SK-N-SH (cell line): ENCODE data around the gene CSHL1. TPM values are rescaled to one million over a fixed set of nuclear protein-coding genes. Genes with fewer than 3 reads are reported as not detected.

Experiments used
- CTCF ChIA-PET: fragments of 300-600, 350-600 bp; formaldehyde crosslinking; extraction: SDS; loops from one replicate; lab custom pipeline; 2021; lab: Yijun Ruan, JAX
- POLR2A ChIA-PET: fragments of 350-600 bp; sonication (Branson Sonifier 250); formaldehyde crosslinking; extraction: SDS; loops from one replicate; lab custom pipeline; 2020; ENCODE audit warnings: antibody characterized with exemption, inconsistent platforms; lab: Yijun Ruan, JAX
- DNase-seq: peaks from one replicate; pipeline ENCODE4 v3.0.0; 2012
- H2AFZ ChIP-seq: fragments of 200-600 bp; sonication (generic); 2 replicates; pipeline ENCODE4 v1.8.1; 2016; ENCODE audit warnings: antibody characterized with exemption, mild to moderate bottlenecking, low read depth
- H3F3A ChIP-seq: fragments of 200-600 bp; sonication (generic); replicated peaks from 2 replicates; pipeline ENCODE3; 2016; ENCODE audit warnings: antibody characterized with exemption, mild to moderate bottlenecking; ENCODE audit not compliant: insufficient read depth
- H3K27ac ChIP-seq, 2 experiments: fragments of 200-500 bp in 1 of 2; fragments of 200-600 bp in 1 of 2; sonication (Bioruptor generic) in 1 of 2; sonication (generic), shearing (Covaris generic) in 1 of 2; 2 replicates each; pipeline versions ENCODE4 v1.5.1 to v1.6.1; 2014 to 2016; ENCODE audit warnings: low read depth in 2 of 2, inconsistent platforms in 1 of 2, low read length in 1 of 2, mild to moderate bottlenecking in 1 of 2, mixed read lengths in 1 of 2
- H3K27me3 ChIP-seq: fragments of 200-600 bp; sonication (generic), shearing (Covaris generic); 2 replicates; pipeline ENCODE4 v1.6.1; 2016; ENCODE audit warnings: mixed run types; ENCODE audit not compliant: insufficient read depth
- H3K36me3 ChIP-seq, 2 experiments: fragments of 200-500 bp in 1 of 2; fragments of 200-600 bp in 1 of 2; sonication (Bioruptor generic) in 1 of 2; sonication (generic) in 1 of 2; replicated peaks in 1 of 2; 2 replicates each; pipeline versions ENCODE3 to v1.5.1; 2014 to 2016; ENCODE audit warnings: low read length in 1 of 2, mild to moderate bottlenecking in 1 of 2; ENCODE audit not compliant: insufficient read depth in 2 of 2, control insufficient read depth in 1 of 2
- H3K4me1 ChIP-seq, 2 experiments: fragments of 200-500 bp in 1 of 2; fragments of 200-600 bp in 1 of 2; sonication (Bioruptor generic) in 1 of 2; sonication (generic), shearing (Covaris generic) in 1 of 2; 2 replicates each; pipeline versions ENCODE4 v1.5.1 to v1.6.1; 2014 to 2016; ENCODE audit warnings: low read depth in 1 of 2, low read length in 1 of 2, mixed run types in 1 of 2; ENCODE audit not compliant: insufficient read depth in 2 of 2, control insufficient read depth in 1 of 2
- H3K4me2 ChIP-seq: fragments of 200-600 bp; sonication (generic), shearing (Covaris generic); 2 replicates; pipeline ENCODE4 v1.6.1; 2017; ENCODE audit warnings: mixed run types
- H3K4me3 ChIP-seq, 2 experiments: fragments of 200-500 bp in 1 of 2; fragments of 200-600 bp in 1 of 2; sonication (Bioruptor generic) in 1 of 2; sonication (generic), shearing (Covaris generic) in 1 of 2; 2 replicates each; pipeline versions ENCODE4 v1.5.1 to v1.8.1; 2014 to 2016; ENCODE audit warnings: low read depth in 2 of 2, inconsistent platforms in 1 of 2, low read length in 1 of 2, mild to moderate bottlenecking in 1 of 2, mixed read lengths in 1 of 2, moderate library complexity in 1 of 2
- H3K79me2 ChIP-seq: fragments of 200-600 bp; sonication (generic); 2 replicates; pipeline ENCODE4 v1.8.1; 2017; ENCODE audit warnings: mild to moderate bottlenecking; ENCODE audit not compliant: insufficient read depth
- H3K9ac ChIP-seq: fragments of 200-600 bp; sonication (generic); 2 replicates; pipeline ENCODE4 v1.6.1; 2017; ENCODE audit warnings: mixed run types
- H3K9me2 ChIP-seq: fragments of 200-600 bp; sonication (generic); 2 replicates; pipeline ENCODE4 v1.6.1; 2017; ENCODE audit warnings: mixed run types
- H3K9me3 ChIP-seq: fragments of 200-600 bp; sonication (generic); 2 replicates; pipeline ENCODE4 v1.6.1; 2017; ENCODE audit warnings: mixed run types, mild to moderate bottlenecking, moderate library complexity
- H4K20me1 ChIP-seq: fragments of 200-600 bp; sonication (generic); 2 replicates; pipeline ENCODE4 v1.6.1; 2017; ENCODE audit warnings: mild to moderate bottlenecking, mixed run types; ENCODE audit not compliant: insufficient read depth
- CHD2 ChIP-seq: fragments of 150-350 bp; IDR thresholded peaks from 2 replicates; pipeline ENCODE4 v1.6.1; 2018; ENCODE audit warnings: low read length; ENCODE audit not compliant: partially characterized antibody
- EZH2phosphoT487 ChIP-seq: fragments of 200-600 bp; sonication (generic); IDR thresholded peaks from 2 replicates; pipeline ENCODE4 v1.6.1; 2017; ENCODE audit warnings: low read depth, mixed run types, mild to moderate bottlenecking, antibody characterized with exemption, moderate library complexity, borderline replicate concordance
- FOSL2 ChIP-seq: IDR thresholded peaks from 2 replicates; pipeline ENCODE4 v1.4.0; 2012; ENCODE audit warnings: low read depth, mild to moderate bottlenecking, moderate library complexity, borderline replicate concordance
- GATA2 ChIP-seq: sonication (generic); formaldehyde crosslinking; IDR thresholded peaks from 2 replicates; pipeline ENCODE4 v1.5.0; 2020; ENCODE audit warnings: mild to moderate bottlenecking, missing genetic modification reagents
- JUND ChIP-seq: IDR thresholded peaks from 2 replicates; pipeline ENCODE4 v1.4.0; 2012
- MXI1 ChIP-seq: IDR thresholded peaks from 2 replicates; pipeline ENCODE4 v1.6.1; 2012; ENCODE audit warnings: mild to moderate bottlenecking, low read depth, low read length, improper control_type of control experiment
- NRF1 ChIP-seq: IDR thresholded peaks from 2 replicates; pipeline ENCODE4 v1.6.1; 2012; ENCODE audit warnings: low read depth, mild to moderate bottlenecking, low read length
- POLR2AphosphoS5 ChIP-seq: IDR thresholded peaks from 2 replicates; pipeline ENCODE4 v1.6.1; 2012; ENCODE audit warnings: low read depth, low read length
- RFX5 ChIP-seq: IDR thresholded peaks from 2 replicates; pipeline ENCODE4 v1.6.1; 2012; ENCODE audit warnings: mild to moderate bottlenecking, improper control_type of control experiment, low read length
- SIN3A ChIP-seq: IDR thresholded peaks from 2 replicates; pipeline ENCODE4 v1.6.1; 2012; ENCODE audit warnings: low read depth, mild to moderate bottlenecking, low read length, moderate library complexity, borderline replicate concordance
- SMC3 ChIP-seq: IDR thresholded peaks from 2 replicates; pipeline ENCODE4 v1.6.1; 2012; ENCODE audit warnings: low read depth, low read length, improper control_type of control experiment
- TAF1 ChIP-seq: IDR thresholded peaks from 2 replicates; pipeline ENCODE4 v1.6.1; 2012; ENCODE audit warnings: low read depth, mild to moderate bottlenecking, low read length, moderate library complexity, borderline replicate concordance
- TCF12 ChIP-seq: IDR thresholded peaks from 2 replicates; pipeline ENCODE4 v1.4.0; 2012
- TEAD4 ChIP-seq: IDR thresholded peaks from 2 replicates; pipeline ENCODE4 v1.4.0; 2012; ENCODE audit warnings: mild to moderate bottlenecking, borderline replicate concordance; ENCODE audit not compliant: insufficient read depth
- YY1 ChIP-seq: IDR thresholded peaks from 2 replicates; pipeline ENCODE4 v1.4.0; 2012; ENCODE audit warnings: low read depth, mild to moderate bottlenecking
- WGBS: methylation state at CpG from one replicate; pipeline ENCODE4 v1.1.6; 2017; ENCODE audit warnings: low lambda C conversion rate; 5-methylcytosine and 5-hydroxymethylcytosine counted together
- polyA plus RNA-seq, 3 experiments: library from polyadenylated mRNA; depleted of rRNA; stranded (reverse); fragments of >200 nt; gene quantifications; 2 replicates each; pipeline ENCODE4 v1.2.3, GENCODE V29; 2012
- TF ChIP-seq, protein P1 (sequence below): IDR thresholded peaks from 2 replicates; pipeline ENCODE4 v1.4.0; 2012; ENCODE audit warnings: low read depth, borderline replicate concordance
- TF ChIP-seq, protein P2 (sequence below): IDR thresholded peaks from 2 replicates; pipeline ENCODE4 v1.4.0; 2012; ENCODE audit warnings: low read depth
- TF ChIP-seq, protein P3 (sequence below): IDR thresholded peaks from 2 replicates; pipeline ENCODE4 v1.6.1; 2012; ENCODE audit warnings: mild to moderate bottlenecking, low read depth, low read length, moderate library complexity
- TF ChIP-seq, protein P4 (sequence below): fragments of 150-350 bp; IDR thresholded peaks from 2 replicates; pipeline ENCODE4 v1.6.1; 2017; ENCODE audit warnings: antibody characterized with exemption, low read length, low read depth, borderline replicate concordance

CSHL1 gene
- polyA plus RNA-seq, 1 of the 3 experiments (the other 2 are of a cell fraction), result not detected

DNA sequence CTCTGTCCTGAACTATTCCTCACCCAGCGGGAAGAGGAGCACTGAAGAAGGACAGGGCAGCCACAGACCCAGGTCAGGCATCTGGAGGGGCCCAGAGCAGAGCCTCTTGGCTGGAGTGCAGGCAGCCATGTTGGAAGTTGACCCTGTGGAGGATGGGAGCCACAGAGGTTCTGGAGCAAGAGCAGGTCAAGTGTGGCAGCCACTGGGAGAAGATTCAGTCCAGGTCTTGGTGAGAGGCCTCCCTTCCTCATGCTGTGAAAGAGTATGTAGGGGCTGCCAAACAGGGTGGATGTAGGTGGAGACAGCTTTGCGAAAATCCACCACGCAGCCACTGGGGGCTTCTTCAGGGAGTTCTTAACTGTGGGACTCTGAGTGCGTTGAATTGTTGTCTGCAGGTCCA is 21.7 kb upstream of the CSHL1 start:
- ChIA-PET CTCF (interaction anchor here (0.9 to 8.8 kb wide), 9 partner anchors 9 to 350 kb away, joined by 3 to 90 read pairs (median 5); partner anchors contain the start of genes CSHL1 and GH1), POLR2A (no interaction called here)
- H3K4me2 ChIP-seq, result no peak overlapping the region
- TF ChIP-seq SIN3A, result no peak
- no peak for TF ChIP-seq FOSL2
- TF ChIP-seq, protein P1, sequence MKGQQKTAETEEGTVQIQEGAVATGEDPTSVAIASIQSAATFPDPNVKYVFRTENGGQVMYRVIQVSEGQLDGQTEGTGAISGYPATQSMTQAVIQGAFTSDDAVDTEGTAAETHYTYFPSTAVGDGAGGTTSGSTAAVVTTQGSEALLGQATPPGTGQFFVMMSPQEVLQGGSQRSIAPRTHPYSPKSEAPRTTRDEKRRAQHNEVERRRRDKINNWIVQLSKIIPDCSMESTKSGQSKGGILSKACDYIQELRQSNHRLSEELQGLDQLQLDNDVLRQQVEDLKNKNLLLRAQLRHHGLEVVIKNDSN, result no peak
- TF ChIP-seq TCF12, result no peak
- TF ChIP-seq MXI1, result no peak
- TF ChIP-seq, protein P2, sequence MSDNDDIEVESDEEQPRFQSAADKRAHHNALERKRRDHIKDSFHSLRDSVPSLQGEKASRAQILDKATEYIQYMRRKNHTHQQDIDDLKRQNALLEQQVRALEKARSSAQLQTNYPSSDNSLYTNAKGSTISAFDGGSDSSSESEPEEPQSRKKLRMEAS, result no peak
- TF ChIP-seq POLR2AphosphoS5, result no peak
- TF ChIP-seq CHD2, result no peak
- TF ChIP-seq TAF1, result no peak
- no peak for TF ChIP-seq YY1
- no peak for TF ChIP-seq RFX5
- no peak for TF ChIP-seq NRF1
- TF ChIP-seq EZH2phosphoT487, result no peak
- H3K9ac ChIP-seq, result no peak overlapping the region
- no peaks in the 10 kb centered on the region for H3F3A ChIP-seq
- WGBS, result 74% methylated on average over 4 of the region's 4 CpGs
- no peaks in the 10 kb centered on the region for H4K20me1 ChIP-seq
- no peaks in the 10 kb centered on the region for H3K9me2 ChIP-seq
- no peaks in the 10 kb centered on the region for H3K9me3 ChIP-seq
- DNase-seq, result peak; percentile 22
- H3K27ac ChIP-seq, result no peak overlapping the region
- no peak overlapping the region for H3K4me3 ChIP-seq
- no peaks in the 10 kb centered on the region for H3K36me3 ChIP-seq
- H3K79me2 ChIP-seq, result no peaks in the 10 kb centered on the region
- no peaks in the 10 kb centered on the region for H3K4me1 ChIP-seq
- H2AFZ ChIP-seq, result no peak overlapping the region
- peaks cover 13% of the 10 kb centered on the region; the same call in 1 of the 2 replicates for H3K27me3 ChIP-seq

DNA sequence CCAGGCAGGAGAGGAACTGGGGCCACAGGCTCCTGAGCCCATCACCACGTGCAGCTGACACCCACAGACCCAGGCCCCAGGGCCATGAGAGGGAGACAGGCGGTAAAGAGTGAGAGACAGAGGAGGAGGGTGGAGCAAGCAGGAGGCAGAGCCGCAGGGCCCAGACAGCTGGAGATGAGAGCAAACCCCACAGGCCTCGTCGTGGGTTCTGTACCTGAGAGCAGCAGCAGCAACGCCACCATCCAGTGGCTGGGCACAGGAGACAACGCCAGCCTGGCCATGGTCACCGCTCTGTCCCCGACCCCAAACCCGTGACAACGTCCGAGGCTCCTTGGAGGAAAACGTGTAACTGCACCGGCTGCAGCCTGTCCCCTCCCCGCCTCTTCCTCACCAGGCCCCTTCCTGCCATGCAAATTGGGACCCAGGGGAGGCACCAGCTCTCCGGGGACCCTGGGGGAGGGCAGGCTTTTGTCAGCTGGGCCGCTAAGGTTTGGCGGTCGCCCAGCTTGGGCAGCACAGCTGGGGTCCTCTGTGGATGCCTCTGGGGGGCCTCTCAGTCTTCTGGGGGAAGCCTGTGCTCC is 21.0 kb upstream of the CSHL1 start, which contains the start of gene CD79B:
TSS of gene CD79B (minus strand) at position 351 of the 581 bp plus-strand sequence. CDS start at position 281, 70 bp downstream.
- H3K36me3 ChIP-seq, result no peaks in the 10 kb centered on the region
- WGBS, result 83% methylated on average over 19 of the region's 19 CpGs
- H3K9ac ChIP-seq, result no peak within 1 kb of the TSS
- no peak within 1 kb of the TSS for H2AFZ ChIP-seq
- H3K27ac ChIP-seq, result no peak within 1 kb of the TSS
- no peak within 1 kb of the TSS for H3K4me3 ChIP-seq
- no peak for TF ChIP-seq EZH2phosphoT487
- TF ChIP-seq POLR2AphosphoS5, result no peak
- no peak for TF ChIP-seq JUND
- TF ChIP-seq, protein P3, sequence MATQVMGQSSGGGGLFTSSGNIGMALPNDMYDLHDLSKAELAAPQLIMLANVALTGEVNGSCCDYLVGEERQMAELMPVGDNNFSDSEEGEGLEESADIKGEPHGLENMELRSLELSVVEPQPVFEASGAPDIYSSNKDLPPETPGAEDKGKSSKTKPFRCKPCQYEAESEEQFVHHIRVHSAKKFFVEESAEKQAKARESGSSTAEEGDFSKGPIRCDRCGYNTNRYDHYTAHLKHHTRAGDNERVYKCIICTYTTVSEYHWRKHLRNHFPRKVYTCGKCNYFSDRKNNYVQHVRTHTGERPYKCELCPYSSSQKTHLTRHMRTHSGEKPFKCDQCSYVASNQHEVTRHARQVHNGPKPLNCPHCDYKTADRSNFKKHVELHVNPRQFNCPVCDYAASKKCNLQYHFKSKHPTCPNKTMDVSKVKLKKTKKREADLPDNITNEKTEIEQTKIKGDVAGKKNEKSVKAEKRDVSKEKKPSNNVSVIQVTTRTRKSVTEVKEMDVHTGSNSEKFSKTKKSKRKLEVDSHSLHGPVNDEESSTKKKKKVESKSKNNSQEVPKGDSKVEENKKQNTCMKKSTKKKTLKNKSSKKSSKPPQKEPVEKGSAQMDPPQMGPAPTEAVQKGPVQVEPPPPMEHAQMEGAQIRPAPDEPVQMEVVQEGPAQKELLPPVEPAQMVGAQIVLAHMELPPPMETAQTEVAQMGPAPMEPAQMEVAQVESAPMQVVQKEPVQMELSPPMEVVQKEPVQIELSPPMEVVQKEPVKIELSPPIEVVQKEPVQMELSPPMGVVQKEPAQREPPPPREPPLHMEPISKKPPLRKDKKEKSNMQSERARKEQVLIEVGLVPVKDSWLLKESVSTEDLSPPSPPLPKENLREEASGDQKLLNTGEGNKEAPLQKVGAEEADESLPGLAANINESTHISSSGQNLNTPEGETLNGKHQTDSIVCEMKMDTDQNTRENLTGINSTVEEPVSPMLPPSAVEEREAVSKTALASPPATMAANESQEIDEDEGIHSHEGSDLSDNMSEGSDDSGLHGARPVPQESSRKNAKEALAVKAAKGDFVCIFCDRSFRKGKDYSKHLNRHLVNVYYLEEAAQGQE, result no peak
- no peak for TF ChIP-seq SIN3A
- TF ChIP-seq MXI1, result no peak
- TF ChIP-seq GATA2 (CRISPR knock-in tag), result no peak
- no peak for TF ChIP-seq NRF1
- TF ChIP-seq YY1, result no peak
- TF ChIP-seq SMC3, result no peak
- TF ChIP-seq TEAD4, result no peak
- TF ChIP-seq, protein P2, result no peak
- TF ChIP-seq, protein P4, sequence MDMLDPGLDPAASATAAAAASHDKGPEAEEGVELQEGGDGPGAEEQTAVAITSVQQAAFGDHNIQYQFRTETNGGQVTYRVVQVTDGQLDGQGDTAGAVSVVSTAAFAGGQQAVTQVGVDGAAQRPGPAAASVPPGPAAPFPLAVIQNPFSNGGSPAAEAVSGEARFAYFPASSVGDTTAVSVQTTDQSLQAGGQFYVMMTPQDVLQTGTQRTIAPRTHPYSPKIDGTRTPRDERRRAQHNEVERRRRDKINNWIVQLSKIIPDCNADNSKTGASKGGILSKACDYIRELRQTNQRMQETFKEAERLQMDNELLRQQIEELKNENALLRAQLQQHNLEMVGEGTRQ, result no peak
- H3K9me3 ChIP-seq, result no peaks in the 10 kb centered on the region
- ChIA-PET CTCF (interaction anchor here (0.9 to 8.8 kb wide), 8 partner anchors 9 to 350 kb away, joined by 3 to 90 read pairs (median 6); partner anchors contain the start of genes CSHL1 and GH1), POLR2A (no interaction called here)
- peak; percentile 28 for DNase-seq
- no peaks in the 10 kb centered on the region for H3K79me2 ChIP-seq
- peaks cover 13% of the 10 kb centered on the region; the same call in 1 of the 2 replicates for H3K27me3 ChIP-seq
- H3K4me2 ChIP-seq, result no peak within 1 kb of the TSS
- H3K4me1 ChIP-seq, result no peaks in the 10 kb centered on the region
- H4K20me1 ChIP-seq, result no peaks in the 10 kb centered on the region
- H3K9me2 ChIP-seq, result no peaks in the 10 kb centered on the region
- no peaks in the 10 kb centered on the region for H3F3A ChIP-seq
